AG04450 (cell line): ENCODE measurements around the gene ENTREP3. TPM values are rescaled to one million over a fixed set of nuclear protein-coding genes. Genes with fewer than 3 reads are reported as not detected.

Source experiments
- CTCF ChIA-PET: fragments of 300-600, 350-600 bp; formaldehyde crosslinking; extraction: SDS; loops from one replicate; lab custom pipeline; 2022; ENCODE audit warnings: antibody characterized with exemption, inconsistent platforms; lab: Charles Lee
- POLR2A ChIA-PET: fragments of 350-600 bp; formaldehyde crosslinking; extraction: SDS; loops from one replicate; lab custom pipeline; 2021; ENCODE audit warnings: antibody characterized with exemption, inconsistent platforms; lab: Yijun Ruan, JAX
- DNase-seq: peaks from one replicate; pipeline ENCODE4 v3.0.0-alpha.2; 2011; ENCODE audit warnings: low read depth, low spot score
- H3K27ac ChIP-seq: one replicate; pipeline ENCODE4 v1.5.1; 2012; ENCODE audit warnings: low read depth, low read length, control low read depth
- H3K27me3 ChIP-seq: one replicate; pipeline ENCODE4 v1.6.0; 2012; ENCODE audit warnings: low read length; ENCODE audit not compliant: control insufficient read depth, insufficient read depth
- H3K4me3 ChIP-seq: 2 replicates; pipeline ENCODE4 v1.5.1; 2011; ENCODE audit warnings: mild to moderate bottlenecking, low read depth, low read length, control low read depth
- H3K9me3 ChIP-seq: 2 replicates; pipeline ENCODE4 v1.5.1; 2012; ENCODE audit warnings: low read length; ENCODE audit not compliant: control insufficient read depth, insufficient read depth
- polyA plus RNA-seq: library from polyadenylated mRNA; depleted of rRNA; stranded (reverse); fragments of >200 nt; gene quantifications from 2 replicates; pipeline ENCODE4 v1.2.3, GENCODE V29; 2011
- TF ChIP-seq, protein P1 (sequence below): IDR thresholded peaks from 2 replicates; pipeline ENCODE4 v1.5.1; 2011; ENCODE audit warnings: low read depth, low read length, control low read depth, inconsistent platforms

The ENTREP3 gene
- polyA plus RNA-seq, 1 experiment, result 10.2 TPM

DNA sequence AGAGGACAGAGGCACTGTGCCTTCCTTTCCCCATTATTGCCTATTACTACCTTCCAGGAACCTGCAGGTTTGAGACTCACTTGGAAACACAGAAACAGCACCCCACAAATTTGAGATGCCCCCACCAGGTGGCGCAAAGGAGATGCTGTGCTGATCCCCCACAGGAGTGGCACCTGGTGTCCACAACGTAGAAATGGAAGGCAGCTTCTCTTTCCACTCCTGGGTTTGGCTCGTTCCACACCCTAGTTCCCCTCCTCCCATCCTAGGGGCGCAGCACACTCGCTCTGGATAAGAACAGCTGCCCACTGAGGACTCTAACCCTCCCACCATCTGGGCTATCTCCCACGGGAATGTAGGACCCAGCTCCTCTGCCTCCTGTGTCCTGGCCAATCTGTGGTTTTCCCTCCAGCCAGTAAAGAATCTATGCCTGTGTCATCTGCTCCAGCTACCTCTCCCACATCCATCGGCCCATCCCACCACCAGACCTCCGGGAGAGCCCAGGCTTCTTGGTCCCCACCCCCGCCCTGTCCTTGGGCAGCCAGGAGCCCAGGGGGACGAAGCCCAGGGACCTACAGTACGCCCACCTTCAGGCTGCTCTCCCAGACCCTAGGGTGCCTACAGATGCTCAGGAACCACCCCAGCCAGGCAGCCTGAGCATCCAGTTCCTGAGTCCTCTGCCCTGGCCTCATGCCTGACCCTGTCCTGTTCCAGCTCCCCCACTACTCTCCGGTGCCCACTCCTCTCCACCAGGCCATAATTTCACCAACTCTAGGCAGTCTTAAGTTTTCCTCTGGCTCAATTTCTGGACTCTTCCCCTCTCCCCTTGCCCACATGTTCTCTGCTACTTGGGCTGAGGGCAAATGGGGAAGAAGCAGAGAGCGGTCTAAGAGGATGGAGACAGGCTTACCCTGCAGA is 48.1 kb downstream of the ENTREP3 start:
- CTCF ChIA-PET, result interaction anchor here (0.5 to 5.4 kb wide), 22 partner anchors 9 to 295 kb away, joined by 3 to 55 read pairs (median 4); partner anchors contain the start of genes CLK2, KRTCAP2 and TRIM46
- Histone ChIP-seq H3K27ac (peak overlapping the region; percentile 97), H3K9me3 (no peaks in the 10 kb centered on the region), H3K27me3 (no peaks in the 10 kb centered on the region), H3K4me3 (peak overlapping the region; percentile 96)
- TF ChIP-seq, protein P1, sequence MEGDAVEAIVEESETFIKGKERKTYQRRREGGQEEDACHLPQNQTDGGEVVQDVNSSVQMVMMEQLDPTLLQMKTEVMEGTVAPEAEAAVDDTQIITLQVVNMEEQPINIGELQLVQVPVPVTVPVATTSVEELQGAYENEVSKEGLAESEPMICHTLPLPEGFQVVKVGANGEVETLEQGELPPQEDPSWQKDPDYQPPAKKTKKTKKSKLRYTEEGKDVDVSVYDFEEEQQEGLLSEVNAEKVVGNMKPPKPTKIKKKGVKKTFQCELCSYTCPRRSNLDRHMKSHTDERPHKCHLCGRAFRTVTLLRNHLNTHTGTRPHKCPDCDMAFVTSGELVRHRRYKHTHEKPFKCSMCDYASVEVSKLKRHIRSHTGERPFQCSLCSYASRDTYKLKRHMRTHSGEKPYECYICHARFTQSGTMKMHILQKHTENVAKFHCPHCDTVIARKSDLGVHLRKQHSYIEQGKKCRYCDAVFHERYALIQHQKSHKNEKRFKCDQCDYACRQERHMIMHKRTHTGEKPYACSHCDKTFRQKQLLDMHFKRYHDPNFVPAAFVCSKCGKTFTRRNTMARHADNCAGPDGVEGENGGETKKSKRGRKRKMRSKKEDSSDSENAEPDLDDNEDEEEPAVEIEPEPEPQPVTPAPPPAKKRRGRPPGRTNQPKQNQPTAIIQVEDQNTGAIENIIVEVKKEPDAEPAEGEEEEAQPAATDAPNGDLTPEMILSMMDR, result peak; percentile 93
- POLR2A ChIA-PET, result interaction anchor here (1.0 to 2.7 kb wide), 8 partner anchors 13 to 37 kb away, joined by 4 to 19 read pairs (median 8); partner anchors contain the start of gene KRTCAP2
- DNase-seq, result peak; percentile 55

DNA sequence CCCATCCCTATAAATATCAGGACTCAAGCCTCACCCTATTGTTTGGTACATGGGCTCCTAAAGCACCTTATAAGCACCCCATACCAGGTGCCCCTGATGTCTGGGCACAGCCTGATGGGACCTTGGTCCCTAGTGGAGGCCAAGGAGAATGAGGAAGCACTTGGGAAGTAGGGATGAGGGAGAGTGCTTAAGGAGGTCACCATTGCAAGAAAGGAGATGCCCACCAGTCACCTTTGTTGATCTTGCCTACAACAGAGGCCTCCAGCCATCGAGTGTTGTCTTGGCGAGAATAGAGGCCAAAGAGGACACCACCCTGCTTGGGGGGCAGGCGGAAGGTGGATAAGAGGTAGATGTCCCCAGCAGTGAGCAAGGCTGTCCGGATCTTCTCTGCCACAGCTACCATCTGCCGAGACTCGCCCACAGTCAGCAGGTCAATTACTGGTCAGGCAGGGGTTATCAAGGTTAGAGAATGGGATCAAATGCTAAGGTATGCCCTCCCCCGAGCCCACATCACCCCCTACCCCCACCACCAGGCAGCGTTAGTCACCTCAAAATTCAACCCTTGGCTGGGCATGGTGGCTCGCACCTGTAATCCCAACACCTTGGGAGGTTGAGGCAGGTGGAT is 49.2 kb downstream of the ENTREP3 start:
- Histone ChIP-seq H3K4me3 (no peak overlapping the region), H3K9me3 (no peaks in the 10 kb centered on the region), H3K27ac (no peak overlapping the region), H3K27me3 (no peaks in the 10 kb centered on the region)
- ChIA-PET CTCF (interaction anchor here (1.3 to 5.4 kb wide), 7 partner anchors 8 to 117 kb away, joined by 3 to 55 read pairs (median 4); no protein-coding TSS in a partner anchor), POLR2A (interaction anchor here (2.7 kb wide), 1 partner anchor 21 kb away, joined by 9 read pairs; no protein-coding TSS in a partner anchor)
- TF ChIP-seq, protein P1, result no peak
- DNase-seq, result no peak

DNA sequence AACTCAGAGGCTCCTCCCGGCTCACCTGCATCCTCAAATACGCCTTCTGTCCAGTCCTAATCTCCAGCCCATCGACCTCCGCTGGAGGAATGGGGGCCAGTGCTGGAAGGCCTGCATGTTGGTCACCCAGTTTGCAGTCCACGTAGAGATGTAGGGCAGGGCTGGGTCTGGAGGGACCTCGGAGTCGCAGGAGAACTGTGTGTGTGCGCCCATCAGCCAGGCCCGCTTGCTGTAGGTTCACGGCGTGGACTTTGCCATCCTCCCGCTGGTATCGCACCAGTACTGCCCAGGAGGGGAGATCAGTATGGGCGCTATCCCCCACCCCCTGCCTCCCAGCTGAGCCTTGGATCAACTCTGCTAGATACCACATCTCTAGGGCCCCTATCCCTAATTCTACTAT is 50.2 kb downstream of the ENTREP3 start:
- no peak for DNase-seq
- TF ChIP-seq, protein P1, result no peak
- Histone ChIP-seq H3K4me3 (no peak overlapping the region), H3K9me3 (no peaks in the 10 kb centered on the region), H3K27me3 (no peaks in the 10 kb centered on the region), H3K27ac (no peak overlapping the region)
- ChIA-PET CTCF (interaction anchor here (5.4 kb wide), 1 partner anchor 45 kb away, joined by 55 read pairs; no protein-coding TSS in a partner anchor), POLR2A (no interaction called here)

DNA sequence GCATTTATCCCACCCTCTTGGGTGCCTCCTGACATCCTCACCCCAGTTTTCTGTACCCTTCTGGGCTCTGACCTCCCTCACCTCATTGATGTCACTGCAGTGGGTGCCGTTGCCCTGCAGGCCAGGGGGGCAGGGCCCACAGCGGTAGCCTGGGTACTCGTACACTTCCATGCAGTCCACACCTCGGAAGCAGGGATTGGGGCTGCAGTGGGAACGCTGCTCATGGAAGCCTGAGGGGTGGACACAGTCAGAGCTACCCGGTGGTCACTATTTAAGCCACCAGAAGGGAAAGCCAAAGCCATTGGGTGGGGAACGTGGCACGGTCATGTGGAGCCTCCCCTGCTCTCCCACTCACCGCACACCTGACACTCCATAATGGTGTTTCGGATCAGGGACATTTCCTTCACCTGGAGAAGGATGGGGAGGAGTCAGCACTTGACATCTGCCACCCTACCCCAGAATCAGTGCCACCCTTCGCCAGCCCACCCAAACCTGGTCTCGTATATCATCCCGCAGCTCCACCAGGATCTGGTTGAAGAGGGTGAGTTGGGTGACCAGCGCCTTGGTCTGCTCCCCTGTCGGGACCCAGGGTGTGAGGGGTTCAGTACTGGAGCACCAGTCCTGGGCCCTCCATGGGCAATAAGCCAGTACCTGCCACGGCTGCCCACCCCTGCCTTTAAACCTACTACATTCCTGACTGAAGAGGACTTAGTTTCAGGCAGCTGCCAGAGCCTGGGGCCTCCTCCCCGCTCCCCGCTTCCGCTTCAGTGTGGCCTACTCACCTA is 52.4 kb downstream of the ENTREP3 start:
- TF ChIP-seq, protein P1, result no peak
- CTCF ChIA-PET, result interaction anchor here (0.7 to 1.2 kb wide), 3 partner anchors 9 to 39 kb away, joined by 3 read pairs; partner anchors contain the start of gene KRTCAP2
- no peak for DNase-seq
- Histone ChIP-seq H3K27ac (no peak overlapping the region), H3K27me3 (no peaks in the 10 kb centered on the region), H3K9me3 (no peaks in the 10 kb centered on the region), H3K4me3 (no peak overlapping the region)
- POLR2A ChIA-PET, result no interaction called here
